ENCODE data around the gene RASA4.
"Not testable (repeated sequence)": the region's sequence is repeated elsewhere in the genome, so short reads cannot be mapped to it uniquely, and the experiment has no call there.

DNA sequence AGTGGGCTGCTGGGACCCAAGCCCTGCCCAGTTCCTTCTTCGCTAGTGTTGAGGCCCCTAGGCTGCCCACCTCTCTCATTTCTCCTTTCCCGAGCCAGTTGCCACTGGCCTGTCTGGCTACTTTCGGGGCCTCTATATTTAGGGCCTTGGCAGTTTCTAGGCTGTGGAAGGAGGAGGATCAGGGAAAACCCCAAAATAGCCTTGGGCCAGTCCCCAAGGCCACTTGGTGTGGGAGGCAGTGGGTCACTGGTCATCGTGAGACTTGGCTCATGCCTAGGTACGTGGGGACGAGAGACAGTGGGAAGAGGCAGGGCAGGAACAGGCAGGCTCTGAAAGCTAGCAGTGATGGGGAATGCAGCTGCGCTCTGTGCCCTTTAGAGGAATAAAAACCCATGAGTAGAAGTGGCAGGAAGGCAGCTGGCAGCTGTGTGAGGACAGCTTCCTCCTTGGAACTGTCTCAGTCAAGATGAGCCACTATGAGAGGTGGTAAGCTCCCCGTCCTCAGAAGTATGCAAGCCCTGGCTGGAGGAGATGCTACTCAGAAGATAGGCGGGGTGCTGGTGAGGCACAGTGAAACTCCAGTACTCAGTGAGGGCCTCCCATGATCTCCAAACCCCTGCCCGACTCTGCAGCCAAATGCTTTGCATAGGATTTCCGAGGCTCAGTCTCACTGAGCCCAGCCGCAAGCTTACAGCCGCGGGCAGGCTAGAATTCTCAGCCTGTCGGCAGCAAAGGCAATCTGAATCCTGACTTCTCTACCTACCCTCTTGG lies 2.8 kb downstream of the RASA4 start:
- TF ChIP-seq, protein P1, sequence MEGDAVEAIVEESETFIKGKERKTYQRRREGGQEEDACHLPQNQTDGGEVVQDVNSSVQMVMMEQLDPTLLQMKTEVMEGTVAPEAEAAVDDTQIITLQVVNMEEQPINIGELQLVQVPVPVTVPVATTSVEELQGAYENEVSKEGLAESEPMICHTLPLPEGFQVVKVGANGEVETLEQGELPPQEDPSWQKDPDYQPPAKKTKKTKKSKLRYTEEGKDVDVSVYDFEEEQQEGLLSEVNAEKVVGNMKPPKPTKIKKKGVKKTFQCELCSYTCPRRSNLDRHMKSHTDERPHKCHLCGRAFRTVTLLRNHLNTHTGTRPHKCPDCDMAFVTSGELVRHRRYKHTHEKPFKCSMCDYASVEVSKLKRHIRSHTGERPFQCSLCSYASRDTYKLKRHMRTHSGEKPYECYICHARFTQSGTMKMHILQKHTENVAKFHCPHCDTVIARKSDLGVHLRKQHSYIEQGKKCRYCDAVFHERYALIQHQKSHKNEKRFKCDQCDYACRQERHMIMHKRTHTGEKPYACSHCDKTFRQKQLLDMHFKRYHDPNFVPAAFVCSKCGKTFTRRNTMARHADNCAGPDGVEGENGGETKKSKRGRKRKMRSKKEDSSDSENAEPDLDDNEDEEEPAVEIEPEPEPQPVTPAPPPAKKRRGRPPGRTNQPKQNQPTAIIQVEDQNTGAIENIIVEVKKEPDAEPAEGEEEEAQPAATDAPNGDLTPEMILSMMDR (conservative IDR thresholded peaks at IDR 0.05; ENCODE audit: low read depth, low read length): not testable (repeated sequence)
- TF ChIP-seq EZH2 (IDR thresholded peaks at IDR 0.05; ENCODE audit: borderline replicate concordance, low read depth, low read length, poor library complexity, severe bottlenecking): not testable (repeated sequence)

All from A673 (cell line).